GM21717 (cell line): ENCODE data around the gene RGPD8.
"Not testable (repeated sequence)": the region's sequence is repeated elsewhere in the genome, so short reads cannot be mapped to it uniquely, and the experiment has no call there.

Experiments used
- ATAC-seq: cut with Tn5 transposase; IDR thresholded peaks from one replicate; pipeline ENCODE4 v1.9.1; 2021; ENCODE audit warnings: mild to moderate bottlenecking, moderate library complexity; ENCODE audit not compliant: unreplicated experiment

The RGPD8 gene

GRCh38 chr2:112433480-112433879, at the start of gene RGPD8:
Gene RGPD8 (minus strand): TSS chr2:112433645. CDS start chr2:112433453, 192 bp downstream.
- ATAC-seq: peak; percentile 96

GRCh38 chr2:112483042-112483473, 49.6 kb upstream of the RGPD8 start:
- no peak for ATAC-seq

- peak; percentile 26 for ATAC-seq
These were observed 49.0 kb upstream of the RGPD8 start for GRCh38 chr2:112482309-112483041.

GRCh38 chr2:112481528-112482233, 48.2 kb upstream of the RGPD8 start, which contains the start of gene TTL:
Gene TTL (plus strand): TSS chr2:112482156. CDS start chr2:112482345, 189 bp downstream.
- ATAC-seq: peak; percentile 61

GRCh38 chr2:112481050-112481527, 47.6 kb upstream of the RGPD8 start:
- ATAC-seq: peak; percentile 72

- ATAC-seq: no peak
These were observed 47.1 kb upstream of the RGPD8 start for GRCh38 chr2:112480530-112481049.

- no peak for ATAC-seq
These were observed 43.0 kb upstream of the RGPD8 start for GRCh38 chr2:112476434-112476833.

- no peak for ATAC-seq
These were observed 41.5 kb upstream of the RGPD8 start for GRCh38 chr2:112474844-112475486.

GRCh38 chr2:112472547-112473263, 39.3 kb upstream of the RGPD8 start:
- ATAC-seq: no peak

- no peak for ATAC-seq
These were observed 31.9 kb upstream of the RGPD8 start for GRCh38 chr2:112465382-112465781.

GRCh38 chr2:112463256-112463655, 29.8 kb upstream of the RGPD8 start:
- ATAC-seq: no peak

GRCh38 chr2:112462178-112462577, 28.7 kb upstream of the RGPD8 start:
- ATAC-seq: no peak

GRCh38 chr2:112459372-112459771, 25.9 kb upstream of the RGPD8 start:
- ATAC-seq: no peak

- ATAC-seq: no peak
These were observed 21.1 kb upstream of the RGPD8 start for GRCh38 chr2:112454586-112454985.

- no peak for ATAC-seq
These were observed 17.9 kb upstream of the RGPD8 start for GRCh38 chr2:112451317-112451716.

GRCh38 chr2:112449854-112450253, 16.4 kb upstream of the RGPD8 start:
- no peak for ATAC-seq

- not testable (repeated sequence) for ATAC-seq
These were observed 10.8 kb upstream of the RGPD8 start for GRCh38 chr2:112444256-112444655.

GRCh38 chr2:112438603-112439261, 5.3 kb upstream of the RGPD8 start:
- ATAC-seq: not testable (repeated sequence)

- ATAC-seq: not testable (repeated sequence)
These were observed 4.0 kb upstream of the RGPD8 start for GRCh38 chr2:112437405-112437831.

- ATAC-seq: not testable (repeated sequence)
These were observed 3.5 kb upstream of the RGPD8 start for GRCh38 chr2:112436993-112437392.
